ENCODE measurements around the gene OR10K1. TPM values are rescaled to one million over a fixed set of nuclear protein-coding genes. Genes with fewer than 3 reads are reported as not detected.

Gene OR10K1
- total and polyA plus RNA-seq, 11 donors = not detected

- Histone ChIP-seq H3K4me1 (peaks cover 0 to 12% (median 0%) of the 10 kb centered on the region in 12 donors), H3K36me3 (no peaks in the 10 kb centered on the region), H3K27ac (no peak overlapping the region), H3K27me3 (peaks cover 0 to 4% (median 0%) of the 10 kb centered on the region in 9 donors), H3K9me3 (no peaks in the 10 kb centered on the region), H3K4me3 (no peak overlapping the region)
- 27 to 49% (median 33%) methylated on average over 1 of the region's 1 CpG for WGBS, 4 donors
- TF ChIP-seq, protein P1, sequence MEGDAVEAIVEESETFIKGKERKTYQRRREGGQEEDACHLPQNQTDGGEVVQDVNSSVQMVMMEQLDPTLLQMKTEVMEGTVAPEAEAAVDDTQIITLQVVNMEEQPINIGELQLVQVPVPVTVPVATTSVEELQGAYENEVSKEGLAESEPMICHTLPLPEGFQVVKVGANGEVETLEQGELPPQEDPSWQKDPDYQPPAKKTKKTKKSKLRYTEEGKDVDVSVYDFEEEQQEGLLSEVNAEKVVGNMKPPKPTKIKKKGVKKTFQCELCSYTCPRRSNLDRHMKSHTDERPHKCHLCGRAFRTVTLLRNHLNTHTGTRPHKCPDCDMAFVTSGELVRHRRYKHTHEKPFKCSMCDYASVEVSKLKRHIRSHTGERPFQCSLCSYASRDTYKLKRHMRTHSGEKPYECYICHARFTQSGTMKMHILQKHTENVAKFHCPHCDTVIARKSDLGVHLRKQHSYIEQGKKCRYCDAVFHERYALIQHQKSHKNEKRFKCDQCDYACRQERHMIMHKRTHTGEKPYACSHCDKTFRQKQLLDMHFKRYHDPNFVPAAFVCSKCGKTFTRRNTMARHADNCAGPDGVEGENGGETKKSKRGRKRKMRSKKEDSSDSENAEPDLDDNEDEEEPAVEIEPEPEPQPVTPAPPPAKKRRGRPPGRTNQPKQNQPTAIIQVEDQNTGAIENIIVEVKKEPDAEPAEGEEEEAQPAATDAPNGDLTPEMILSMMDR (IDR thresholded peaks at IDR 0.05) = peak in 9 of 12 donors; percentile 8 to 53 (median 28)
- TF ChIP-seq POLR2A (IDR thresholded peaks at IDR 0.05) = no peak
- intact Hi-C loops (cut with DNase I) = loop anchor here in 3 of 10 donors (2.0 to 10.0 kb wide), 5 partner anchors 138 to 568 kb away; partner anchors contain the start of gene AIM2 (in 1 of the 3)
- peak in 2 of 5 donors; percentile 12 to 38 for DNase-seq
- ATAC-seq = no peak
Observed at GRCh38 chr1:158506369-158506987, 44.8 kb downstream of the OR10K1 start.

DNA sequence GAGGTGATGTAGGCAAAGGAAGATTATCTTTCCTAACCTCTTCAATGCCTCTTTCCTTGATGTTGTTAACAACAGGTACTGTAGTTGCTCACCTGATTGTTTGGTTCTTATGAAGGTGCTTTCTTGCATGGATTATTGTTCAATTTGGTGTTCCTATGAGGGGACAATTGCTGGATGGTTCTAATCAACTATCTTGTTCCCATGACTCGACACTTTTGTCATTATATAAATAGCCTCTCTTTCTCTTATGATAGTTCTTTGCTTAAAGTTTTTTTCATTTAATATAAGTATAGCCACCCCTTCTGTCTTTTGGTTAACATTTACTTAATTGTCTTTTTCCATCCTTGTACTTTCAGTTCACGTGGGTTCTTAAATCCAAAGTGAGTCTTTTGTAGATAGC, 45.9 kb downstream of the OR10K1 start:
- Histone ChIP-seq H3K27me3 (peaks cover 0 to 4% (median 0%) of the 10 kb centered on the region in 9 donors), H3K4me1 (peaks cover 0 to 12% (median 0%) of the 10 kb centered on the region in 12 donors), H3K36me3 (no peaks in the 10 kb centered on the region), H3K4me3 (no peak overlapping the region), H3K9me3 (no peaks in the 10 kb centered on the region), H3K27ac (no peak overlapping the region)
- ATAC-seq (no peak), DNase-seq (no peak)
- TF ChIP-seq, protein P1 (IDR thresholded peaks at IDR 0.05) = no peak
- no peak for TF ChIP-seq POLR2A (IDR thresholded peaks at IDR 0.05)
- 65 to 88% (median 84%) methylated on average over 2 of the region's 2 CpGs for WGBS, 4 donors
- intact Hi-C loops (cut with DNase I) = loop anchor here in 3 of 10 donors (2.0 to 10.0 kb wide), 5 partner anchors 137 to 567 kb away; partner anchors contain the start of gene AIM2 (in 1 of the 3)

DNA sequence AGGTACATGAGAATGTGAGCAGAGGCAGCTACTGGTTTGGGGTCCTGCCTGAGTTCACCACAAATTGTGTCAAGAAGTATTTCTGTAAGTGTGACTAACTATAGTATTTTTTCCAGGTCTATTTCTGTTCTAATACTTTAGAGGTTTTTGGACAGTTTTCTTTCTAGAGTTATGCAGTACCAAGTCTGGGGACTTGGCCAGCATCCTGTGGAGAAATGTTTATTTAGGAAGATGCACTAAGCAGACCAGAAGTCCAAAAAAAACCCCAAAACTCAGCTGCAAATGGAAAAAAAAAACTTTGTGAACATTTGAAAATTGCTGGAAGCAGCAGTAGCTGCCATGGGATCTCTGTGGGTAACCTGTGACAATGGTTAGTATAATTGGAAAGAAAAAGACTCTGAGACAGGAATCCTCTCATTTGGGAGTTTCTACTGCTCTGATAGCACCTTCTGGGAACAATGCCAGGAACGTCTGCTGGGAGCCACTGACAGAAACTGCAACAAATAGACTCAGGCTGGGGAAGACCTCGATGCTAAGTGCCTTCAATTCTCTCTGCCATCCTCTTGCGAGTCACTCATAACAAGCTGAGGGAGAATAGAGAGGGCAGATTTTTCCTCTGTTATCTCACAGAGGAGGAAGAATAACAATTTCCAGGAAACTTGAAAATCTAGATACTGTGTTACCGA, 48.0 kb downstream of the OR10K1 start:
- Histone ChIP-seq H3K4me1 (peaks cover 0 to 12% (median 0%) of the 10 kb centered on the region in 12 donors), H3K27ac (no peak overlapping the region), H3K27me3 (peaks cover 0 to 4% (median 0%) of the 10 kb centered on the region in 9 donors), H3K4me3 (no peak overlapping the region), H3K36me3 (no peaks in the 10 kb centered on the region), H3K9me3 (no peaks in the 10 kb centered on the region)
- 8 to 15% (median 13%) methylated on average over 4 of the region's 4 CpGs for WGBS, 4 donors
- intact Hi-C loops (cut with DNase I) = loop anchor here in 3 of 10 donors (5.0 to 10.0 kb wide), 5 partner anchors 135 to 568 kb away; partner anchors contain the start of gene AIM2 (in 2 of the 3)
- ATAC-seq (no peak), DNase-seq (peak in 1 of 5 donors; percentile 29)
- TF ChIP-seq POLR2A (IDR thresholded peaks at IDR 0.05) = no peak
- TF ChIP-seq, protein P1 (IDR thresholded peaks at IDR 0.05) = no peak

GRCh38 chr1:158516966-158517365, 55.3 kb downstream of the OR10K1 start:
- Histone ChIP-seq H3K9me3 (peaks cover 0 to 5% (median 0%) of the 10 kb centered on the region in 12 donors), H3K4me3 (no peak overlapping the region), H3K27me3 (peaks cover 0 to 6% (median 0%) of the 10 kb centered on the region in 9 donors), H3K27ac (no peak overlapping the region), H3K4me1 (no peaks in the 10 kb centered on the region), H3K36me3 (no peaks in the 10 kb centered on the region)
- intact Hi-C loops (cut with DNase I) = no loop called here
- DNase-seq (no peak), ATAC-seq (no peak)
- TF ChIP-seq, protein P1 (IDR thresholded peaks at IDR 0.05) = no peak
- no peak for TF ChIP-seq POLR2A (IDR thresholded peaks at IDR 0.05)

Measured in heart left ventricle (tissue), 16 donors.